ENCODE measurements around the gene ERP27. TPM values are rescaled to one million over a fixed set of nuclear protein-coding genes. Genes with fewer than 3 reads are reported as not detected.

The ERP27 gene
- total RNA-seq: 9.7 TPM
- long read RNA-seq, transcript ERP27-202 (5 exons, 993 nt): major isoform, 10 of 11 reads
- long read RNA-seq, partial matches to known transcripts: 0 of 11 reads
- long read RNA-seq, other reads (novel, unspliced or antisense): 1 of 11 reads

GRCh38 chr12:14938301-14938700 is at the start of gene ERP27:
Gene ERP27, minus strand, starts transcription at chr12:14938537. Its CDS starts 29 bp downstream, at chr12:14938508.
- Histone ChIP-seq H3K4me1 (no peaks in the 10 kb centered on the region), H3K36me3 (peaks cover 24% of the 10 kb centered on the region), H3K4me3 (no peak within 1 kb of the TSS), H3K27me3 (no peaks in the 10 kb centered on the region), H3K27ac (no peak within 1 kb of the TSS), H3K9me3 (no peaks in the 10 kb centered on the region)
- intact Hi-C loops (cut with DNase I): no loop called here
- DNase-seq: no peak
- ATAC-seq: no peak
- no peak for TF ChIP-seq CTCF (IDR thresholded peaks at IDR 0.05)

- no peaks in the 10 kb centered on the region for H3K4me1 ChIP-seq
- intact Hi-C loops (cut with DNase I): no loop called here
These were observed 49.7 kb upstream of the ERP27 start for GRCh38 chr12:14988035-14988434.

GRCh38 chr12:14986449-14986848 is 48.1 kb upstream of the ERP27 start:
- TF ChIP-seq CTCF (IDR thresholded peaks at IDR 0.05): no peak
- no peak overlapping the region for H3K27ac ChIP-seq
- H3K9me3 ChIP-seq: no peaks in the 10 kb centered on the region
- H3K4me3 ChIP-seq: no peak overlapping the region
- H3K4me1 ChIP-seq: no peaks in the 10 kb centered on the region
- no peaks in the 10 kb centered on the region for H3K36me3 ChIP-seq
- no peaks in the 10 kb centered on the region for H3K27me3 ChIP-seq
- intact Hi-C loops (cut with DNase I): no loop called here
- DNase-seq (no peak), ATAC-seq (no peak)

More at GRCh38 chr12:14988035-14988434, 49.7 kb upstream of the ERP27 start:
- no peak overlapping the region for H3K4me3 ChIP-seq
- no peak for TF ChIP-seq CTCF (IDR thresholded peaks at IDR 0.05)
- H3K27me3 ChIP-seq: no peaks in the 10 kb centered on the region
- ATAC-seq: no peak
- no peak for DNase-seq
- no peak overlapping the region for H3K27ac ChIP-seq
- no peaks in the 10 kb centered on the region for H3K9me3 ChIP-seq
- no peaks in the 10 kb centered on the region for H3K36me3 ChIP-seq

GRCh38 chr12:14984766-14985285 is 46.5 kb upstream of the ERP27 start:
- no peaks in the 10 kb centered on the region for H3K36me3 ChIP-seq
- no peak for TF ChIP-seq CTCF (IDR thresholded peaks at IDR 0.05)

GRCh38 chr12:14984036-14984435 is 45.7 kb upstream of the ERP27 start:
- DNase-seq: no peak
- TF ChIP-seq CTCF (IDR thresholded peaks at IDR 0.05): no peak
- H3K4me1 ChIP-seq: no peaks in the 10 kb centered on the region
- intact Hi-C loops (cut with DNase I): no loop called here
- no peak for ATAC-seq
- H3K9me3 ChIP-seq: no peaks in the 10 kb centered on the region
- no peak overlapping the region for H3K4me3 ChIP-seq
- H3K27me3 ChIP-seq: no peaks in the 10 kb centered on the region
- H3K27ac ChIP-seq: no peak overlapping the region
- H3K36me3 ChIP-seq: no peaks in the 10 kb centered on the region

More at GRCh38 chr12:14984766-14985285, 46.5 kb upstream of the ERP27 start:
- H3K4me3 ChIP-seq: no peak overlapping the region
- intact Hi-C loops (cut with DNase I): no loop called here
- no peak for DNase-seq
- H3K4me1 ChIP-seq: no peaks in the 10 kb centered on the region
- H3K9me3 ChIP-seq: no peaks in the 10 kb centered on the region
- no peak for ATAC-seq
- H3K27ac ChIP-seq: no peak overlapping the region
- H3K27me3 ChIP-seq: no peaks in the 10 kb centered on the region

- Histone ChIP-seq H3K4me3 (no peak overlapping the region), H3K27ac (no peak overlapping the region), H3K9me3 (no peaks in the 10 kb centered on the region), H3K4me1 (no peaks in the 10 kb centered on the region), H3K27me3 (no peaks in the 10 kb centered on the region), H3K36me3 (no peaks in the 10 kb centered on the region)
- DNase-seq (no peak), ATAC-seq (no peak)
- TF ChIP-seq CTCF (IDR thresholded peaks at IDR 0.05): no peak
- intact Hi-C loops (cut with DNase I): no loop called here
These were observed 44.7 kb upstream of the ERP27 start for GRCh38 chr12:14982991-14983390.
